GM23248 (cell line): ENCODE results near the gene MAML3. TPM values are rescaled to one million over a fixed set of nuclear protein-coding genes. Genes with fewer than 3 reads are reported as not detected.
A peak's percentile ranks its signal among the peaks of the same experiment; 100 is the strongest.

Experiments
- DNase-seq: peaks from one replicate; pipeline ENCODE4 v3.0.0-alpha.2; 2015
- H2AFZ ChIP-seq: fragments of 200-600 bp; sonication (generic); 2 replicates; pipeline ENCODE4 v1.6.1; 2016; ENCODE audit warnings: antibody characterized with exemption
- H3F3A ChIP-seq: fragments of 200-600 bp; sonication (generic); 2 replicates; pipeline ENCODE4 v1.6.1; 2016; ENCODE audit warnings: mild to moderate bottlenecking, antibody characterized with exemption, mixed run types; ENCODE audit not compliant: insufficient read depth
- H3K27ac ChIP-seq: fragments of 200-600 bp; sonication (generic); 2 replicates; pipeline ENCODE4 v1.5.1; 2016; ENCODE audit warnings: mild to moderate bottlenecking
- H3K27me3 ChIP-seq: fragments of 200-600 bp; sonication (generic); replicated peaks from 2 replicates; pipeline ENCODE4 v1.6.1; 2016; ENCODE audit warnings: mild to moderate bottlenecking; ENCODE audit not compliant: insufficient read depth
- H3K36me3 ChIP-seq: fragments of 200-600 bp; sonication (generic); 2 replicates; pipeline ENCODE4 v1.6.1; 2016; ENCODE audit warnings: low read depth, mild to moderate bottlenecking
- H3K4me1 ChIP-seq: fragments of 200-600 bp; sonication (generic); 2 replicates; pipeline ENCODE4 v1.6.1; 2016; ENCODE audit warnings: mild to moderate bottlenecking; ENCODE audit not compliant: insufficient read depth
- H3K4me2 ChIP-seq: fragments of 200-600 bp; sonication (generic); one replicate; pipeline ENCODE4 v1.6.1; 2016; ENCODE audit warnings: mild to moderate bottlenecking; ENCODE audit not compliant: unreplicated experiment
- H3K4me3 ChIP-seq: fragments of 200-600 bp; sonication (generic); 2 replicates; pipeline ENCODE4 v1.5.1; 2016; ENCODE audit warnings: mild to moderate bottlenecking
- H3K79me2 ChIP-seq: fragments of 200-600 bp; sonication (generic); 2 replicates; pipeline ENCODE4 v1.6.1; 2016; ENCODE audit warnings: mild to moderate bottlenecking; ENCODE audit not compliant: insufficient read depth
- H3K9ac ChIP-seq: fragments of 200-600 bp; sonication (generic); 2 replicates; pipeline ENCODE4 v1.6.1; 2016; ENCODE audit warnings: mild to moderate bottlenecking
- H3K9me2 ChIP-seq: fragments of 200-600 bp; sonication (generic); 2 replicates; pipeline ENCODE4 v1.6.1; 2016; ENCODE audit warnings: mixed run types, mild to moderate bottlenecking, moderate library complexity; ENCODE audit not compliant: insufficient read depth
- H3K9me3 ChIP-seq: fragments of 200-600 bp; sonication (generic); one replicate; pipeline ENCODE4 v1.6.1; 2017; ENCODE audit warnings: low read depth
- H4K20me1 ChIP-seq: fragments of 200-600 bp; sonication (generic); 2 replicates; pipeline ENCODE4 v1.6.0; 2016; ENCODE audit not compliant: insufficient read depth
- EZH2 ChIP-seq: fragments of 200-600 bp; sonication (generic); IDR thresholded peaks from 2 replicates; pipeline ENCODE4 v1.6.1; 2018; ENCODE audit warnings: antibody characterized with exemption, mild to moderate bottlenecking; ENCODE audit not compliant: insufficient read depth, poor library complexity, severe bottlenecking
- EZH2phosphoT487 ChIP-seq: fragments of 200-600 bp; sonication (generic); IDR thresholded peaks from 2 replicates; pipeline ENCODE4 v1.6.1; 2018; ENCODE audit warnings: antibody characterized with exemption, moderate library complexity, mild to moderate bottlenecking, low read depth; ENCODE audit not compliant: insufficient read depth
- WGBS, 2 experiments: methylation state at CpG; one replicate each; pipeline ENCODE4 v1.1.6; 2015 to 2017; ENCODE audit warnings: low lambda C conversion rate in 2 of 2, low coverage in 1 of 2; ENCODE audit errors: missing lambda C conversion rate in 2 of 2; 5-methylcytosine and 5-hydroxymethylcytosine counted together
- in situ Hi-C: fragments of 300-500 bp; cut with MboI; formaldehyde crosslinking; loops from 2 replicates; pipeline ENCODE4 v1.15.0; 2020
- polyA plus RNA-seq: library from polyadenylated mRNA; unstranded; fragments of >200 nt; fragmentation: Nextera tagmentation; extraction: Ambion mirVana; gene quantifications from 2 replicates; pipeline ENCODE4 v1.2.1, GENCODE V29; 2016
- total RNA-seq: library from RNA; depleted of rRNA; stranded (reverse); fragments of >200 nt; shearing (Covaris generic); gene quantifications from 2 replicates; pipeline ENCODE4 v1.2.3, GENCODE V29; 2014

The MAML3 gene
- total and polyA plus RNA-seq, 2 experiments from 2014 or later = 0.96 to 1.5 TPM

- H3K79me2 ChIP-seq = no peaks in the 10 kb centered on the region
- no peaks in the 10 kb centered on the region; the same call in 1 of the 2 replicates for H3F3A ChIP-seq
- peak overlapping the region; percentile 50 for H3K4me2 ChIP-seq
- WGBS, 2 experiments = 83 to 92% methylated on average over 8 of the region's 8 CpGs
- H4K20me1 ChIP-seq = no peaks in the 10 kb centered on the region
- no peaks in the 10 kb centered on the region for H3K36me3 ChIP-seq
- no peaks in the 10 kb centered on the region for H3K9me2 ChIP-seq
- H3K4me3 ChIP-seq = no peak overlapping the region
- in situ Hi-C loops = no loop called here
- H3K9ac ChIP-seq = no peak overlapping the region
- H3K27me3 ChIP-seq = no peaks in the 10 kb centered on the region
- H3K27ac ChIP-seq = peak overlapping the region; percentile 36
- H3K4me1 ChIP-seq = peaks cover 33% of the 10 kb centered on the region
- no peaks in the 10 kb centered on the region for H3K9me3 ChIP-seq
- no peak overlapping the region for H2AFZ ChIP-seq
- TF ChIP-seq EZH2 = no peak
- peak; percentile 33 for DNase-seq
These were observed 240.5 kb downstream of the MAML3 start for GRCh38 chr4:139913398-139913990.

- H3K36me3 ChIP-seq = no peaks in the 10 kb centered on the region
- TF ChIP-seq EZH2phosphoT487 (no peak), EZH2 (no peak)
- no peaks in the 10 kb centered on the region for H3K27me3 ChIP-seq
- no peaks in the 10 kb centered on the region for H3K9me3 ChIP-seq
- H2AFZ ChIP-seq = no peak overlapping the region
- H3K9me2 ChIP-seq = no peaks in the 10 kb centered on the region
- H4K20me1 ChIP-seq = no peaks in the 10 kb centered on the region
- no peak overlapping the region for H3K9ac ChIP-seq
- in situ Hi-C loops = no loop called here
- peak; percentile 29 for DNase-seq
- no peaks in the 10 kb centered on the region for H3K79me2 ChIP-seq
- H3K4me3 ChIP-seq = no peak overlapping the region
- H3K4me2 ChIP-seq = no peak overlapping the region
- H3K4me1 ChIP-seq = peaks cover 31% of the 10 kb centered on the region
- 40 to 44% methylated on average over 8 of the region's 8 CpGs for whole genome bisulfite sequencing, 2 experiments
- H3K27ac ChIP-seq = no peak overlapping the region
- no peaks in the 10 kb centered on the region; the same call in 1 of the 2 replicates for H3F3A ChIP-seq
These were observed 241.5 kb downstream of the MAML3 start for GRCh38 chr4:139912445-139912844.

- Histone ChIP-seq H3K9ac (no peak overlapping the region), H3K4me3 (no peak overlapping the region)
- in situ Hi-C loops = no loop called here
These were observed 243.9 kb downstream of the MAML3 start for GRCh38 chr4:139910106-139910505.

GRCh38 chr4:139908636-139909437 lies 245.1 kb downstream of the MAML3 start:
- Histone ChIP-seq H3K27me3 (no peaks in the 10 kb centered on the region), H3K4me1 (peaks cover 14% of the 10 kb centered on the region), H3F3A (no peaks in the 10 kb centered on the region; the same call in 1 of the 2 replicates), H4K20me1 (no peaks in the 10 kb centered on the region), H3K9me3 (no peaks in the 10 kb centered on the region), H3K27ac (no peak overlapping the region), H3K9ac (no peak overlapping the region), H3K36me3 (no peaks in the 10 kb centered on the region), H2AFZ (no peak overlapping the region), H3K4me3 (no peak overlapping the region), H3K4me2 (no peak overlapping the region), H3K79me2 (no peaks in the 10 kb centered on the region), H3K9me2 (no peaks in the 10 kb centered on the region)
- DNase-seq = no peak
- WGBS, 2 experiments = 85 to 89% methylated on average over 9 of the region's 9 CpGs
- in situ Hi-C loops = no loop called here
- no peak for TF ChIP-seq EZH2phosphoT487

More at GRCh38 chr4:139910106-139910505, 243.9 kb downstream of the MAML3 start:
- Histone ChIP-seq H3F3A (no peaks in the 10 kb centered on the region; the same call in 1 of the 2 replicates), H3K9me2 (no peaks in the 10 kb centered on the region), H3K27ac (no peak overlapping the region), H3K4me2 (no peak overlapping the region), H4K20me1 (no peaks in the 10 kb centered on the region), H3K27me3 (no peaks in the 10 kb centered on the region), H3K79me2 (no peaks in the 10 kb centered on the region), H2AFZ (no peak overlapping the region), H3K36me3 (no peaks in the 10 kb centered on the region), H3K4me1 (peaks cover 24% of the 10 kb centered on the region), H3K9me3 (no peaks in the 10 kb centered on the region)
- no peak for TF ChIP-seq EZH2
- no peak for TF ChIP-seq EZH2phosphoT487
- peak; percentile 86 for DNase-seq
- 58 to 63% methylated on average over 3 of the region's 3 CpGs for WGBS, 2 experiments
